DOHH2 (cell line): ENCODE measurements around the gene YDJC.

Experiments
- EZH2phosphoT487 ChIP-seq: fragments of 200-600 bp; sonication (generic); IDR thresholded peaks from 2 replicates; pipeline ENCODE4 v1.6.1; 2017; ENCODE audit warnings: borderline replicate concordance, mild to moderate bottlenecking, antibody characterized with exemption, low read length, moderate library complexity, mixed read lengths
- TF ChIP-seq, protein P1 (sequence below): fragments of 200-600 bp; sonication (generic); IDR thresholded peaks from one replicate; pipeline ENCODE4 v1.5.1; 2014; ENCODE audit warnings: antibody characterized with exemption, mild to moderate bottlenecking, low read depth, low read length; ENCODE audit not compliant: poor library complexity, severe bottlenecking

DNA sequence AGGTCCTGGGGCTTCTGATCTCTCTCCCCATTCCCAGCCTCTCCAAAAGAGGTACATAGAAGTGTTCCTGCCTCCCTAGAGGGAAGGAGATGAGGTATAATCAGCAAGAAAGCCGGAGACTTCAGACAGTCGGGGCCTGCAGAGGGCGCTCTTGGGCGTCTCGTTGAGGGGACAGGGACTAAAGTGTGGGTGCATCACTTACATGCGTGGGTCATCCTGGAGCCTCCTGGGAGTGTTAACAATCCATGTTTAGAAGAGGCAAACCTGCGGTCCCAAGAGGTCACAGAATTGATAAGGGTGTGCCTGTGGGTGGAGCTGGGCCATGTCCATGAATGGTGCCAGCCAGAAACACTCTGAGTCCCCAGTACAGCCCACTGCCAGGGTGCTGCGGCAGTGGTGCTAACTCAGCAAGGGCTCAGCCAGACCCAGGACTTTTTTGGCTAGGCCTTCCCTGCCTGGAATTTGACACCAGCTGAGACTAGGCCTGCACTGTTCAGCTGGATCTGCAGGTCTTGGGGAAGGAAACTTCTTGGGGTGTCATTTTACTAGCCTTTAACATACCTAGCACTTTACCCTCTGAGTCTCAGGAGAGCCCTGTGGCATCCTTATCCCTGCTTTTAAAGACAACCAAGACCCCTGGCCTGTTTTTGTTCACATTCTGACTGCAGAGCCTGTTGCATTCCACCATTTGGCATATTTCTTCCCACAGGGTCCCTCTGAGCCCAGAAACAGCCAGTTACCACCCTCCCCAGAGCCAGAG lies 5.5 kb downstream of the YDJC start:
- TF ChIP-seq, protein P1, sequence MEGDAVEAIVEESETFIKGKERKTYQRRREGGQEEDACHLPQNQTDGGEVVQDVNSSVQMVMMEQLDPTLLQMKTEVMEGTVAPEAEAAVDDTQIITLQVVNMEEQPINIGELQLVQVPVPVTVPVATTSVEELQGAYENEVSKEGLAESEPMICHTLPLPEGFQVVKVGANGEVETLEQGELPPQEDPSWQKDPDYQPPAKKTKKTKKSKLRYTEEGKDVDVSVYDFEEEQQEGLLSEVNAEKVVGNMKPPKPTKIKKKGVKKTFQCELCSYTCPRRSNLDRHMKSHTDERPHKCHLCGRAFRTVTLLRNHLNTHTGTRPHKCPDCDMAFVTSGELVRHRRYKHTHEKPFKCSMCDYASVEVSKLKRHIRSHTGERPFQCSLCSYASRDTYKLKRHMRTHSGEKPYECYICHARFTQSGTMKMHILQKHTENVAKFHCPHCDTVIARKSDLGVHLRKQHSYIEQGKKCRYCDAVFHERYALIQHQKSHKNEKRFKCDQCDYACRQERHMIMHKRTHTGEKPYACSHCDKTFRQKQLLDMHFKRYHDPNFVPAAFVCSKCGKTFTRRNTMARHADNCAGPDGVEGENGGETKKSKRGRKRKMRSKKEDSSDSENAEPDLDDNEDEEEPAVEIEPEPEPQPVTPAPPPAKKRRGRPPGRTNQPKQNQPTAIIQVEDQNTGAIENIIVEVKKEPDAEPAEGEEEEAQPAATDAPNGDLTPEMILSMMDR = peak; percentile 93
- no peak for TF ChIP-seq EZH2phosphoT487
